Gastrocnemius medialis (tissue), 4 donors: ENCODE measurements around the gene NQO2. TPM values are rescaled to one million over a fixed set of nuclear protein-coding genes. Genes with fewer than 3 reads are reported as not detected.
A peak's percentile ranks its signal among the peaks of the same experiment; 100 is the strongest.

Experiments used
- ATAC-seq, 2 donors: fragments of 150-250 bp; one replicate each; pipeline ENCODE4 v1.9.1; 2016
- DNase-seq, 2 donors: peaks; one replicate each; pipeline ENCODE4 v3.0.0-alpha.2; 2019
- H3K27ac ChIP-seq, 4 donors: fragments of 200-600 bp; sonication (generic); 1 replicate in 1 of 4; 2 replicates in 3 of 4; pipeline ENCODE4 v1.5.1; 2016 to 2018; ENCODE audit warnings: mild to moderate bottlenecking in 2 of 4, moderate library complexity in 1 of 4
- H3K27me3 ChIP-seq, 3 donors: fragments of 200-600 bp; sonication (generic) in 2 of 3; 1 replicate in 1 of 3; 2 replicates in 2 of 3; pipeline versions ENCODE4 v1.5.1 to v1.6.0; 2016 to 2019; ENCODE audit warnings: mild to moderate bottlenecking in 1 of 3, moderate library complexity in 1 of 3
- H3K36me3 ChIP-seq, 2 donors: fragments of 200-600 bp; sonication (generic) in 1 of 2; one replicate each; pipeline ENCODE4 v1.5.1; 2017 to 2018
- H3K4me1 ChIP-seq, 2 donors: fragments of 200-600 bp; sonication (generic) in 1 of 2; one replicate each; pipeline ENCODE4 v1.5.1; 2016 to 2017; ENCODE audit warnings: mild to moderate bottlenecking in 2 of 2
- H3K4me3 ChIP-seq, 4 donors: fragments of 200-600 bp; sonication (generic) in 3 of 4; 1 replicate in 1 of 4; 2 replicates in 3 of 4; pipeline ENCODE4 v1.5.1; 2016 to 2019; ENCODE audit warnings: mild to moderate bottlenecking in 2 of 4
- H3K9me3 ChIP-seq, 3 donors: fragments of 200-600 bp; sonication (generic) in 2 of 3; 1 replicate in 1 of 3; 2 replicates in 2 of 3; pipeline ENCODE4 v1.5.1; 2016 to 2019
- CTCF ChIP-seq, 5 experiments: fragments of 450-650 bp in 3 of 5; fragments of 200-600 bp in 2 of 5; sonication (generic) in 2 of 5; IDR thresholded peaks in 4 of 5; conservative IDR thresholded peaks in 1 of 5; 1 replicate in 4 of 5; 2 replicates in 1 of 5; pipeline ENCODE4 v1.5.1; 2016 to 2019; ENCODE audit warnings: antibody characterized with exemption in 5 of 5, mild to moderate bottlenecking in 3 of 5, moderate library complexity in 3 of 5
- POLR2A ChIP-seq, 2 donors: fragments of 450-650 bp; IDR thresholded peaks; one replicate each; pipeline ENCODE4 v1.6.1; 2017; ENCODE audit warnings: antibody characterized with exemption in 2 of 2, mild to moderate bottlenecking in 2 of 2, moderate library complexity in 2 of 2
- in situ Hi-C, 4 donors: fragments of 200-750 bp; cut with MboI; loops; one replicate each; pipeline versions ENCODE4 v1.15.0 to v1.8.0; 2017; ENCODE audit warnings: low sequenced_read_pairs in 4 of 4
- intact Hi-C: fragments of 100-400 bp; cut with DNase I; formaldehyde crosslinking; loops from one replicate; pipeline ENCODE4 v1.15.1; 2023; ENCODE audit warnings: low total_unique reads
- total RNA-seq, 4 donors: library from RNA; depleted of rRNA; stranded (reverse); fragments of >200 nt; gene quantifications; one replicate each; pipeline versions ENCODE4 v1.1.0 to v1.2.3, GENCODE V29; 2016

Gene NQO2
- total RNA-seq, 4 donors from 2014 or later: 46.7 to 94.5 (median 60.3) TPM

- H3K4me3 ChIP-seq: no peak overlapping the region
- ATAC-seq (no peak), DNase-seq (no peak)
- no peaks in the 10 kb centered on the region for H3K9me3 ChIP-seq
- intact Hi-C loops: no loop called here
- peaks cover 42 to 78% of the 10 kb centered on the region in 2 donors for H3K4me1 ChIP-seq
- H3K27ac ChIP-seq: peak overlapping the region; percentile 70 to 99 (median 82)
- in situ Hi-C loops: no loop called here
- H3K27me3 ChIP-seq: no peaks in the 10 kb centered on the region
- H3K36me3 ChIP-seq: peaks cover 0 to 5% of the 10 kb centered on the region in 2 donors
- TF ChIP-seq POLR2A (IDR thresholded peaks at IDR 0.05) (no peak), CTCF (IDR thresholded peaks at IDR 0.05 in 4 of 5, conservative IDR thresholded peaks at IDR 0.05 in 1 of 5) (no peak)
Measured at GRCh38 chr6:2958776-2959175, 40.9 kb upstream of the NQO2 start.

- DNase-seq (no peak), ATAC-seq (no peak)
- TF ChIP-seq CTCF (IDR thresholded peaks at IDR 0.05 in 4 of 5, conservative IDR thresholded peaks at IDR 0.05 in 1 of 5) (no peak), POLR2A (IDR thresholded peaks at IDR 0.05) (no peak)
- in situ Hi-C loops (no loop called here), intact Hi-C loops (no loop called here)
- H3K4me3 ChIP-seq: no peak overlapping the region
- no peaks in the 10 kb centered on the region for H3K36me3 ChIP-seq
- peak overlapping the region in 2 of 4 donors; percentile 31 to 99 for H3K27ac ChIP-seq
- H3K9me3 ChIP-seq: no peaks in the 10 kb centered on the region
- H3K4me1 ChIP-seq: peaks cover 42 to 83% of the 10 kb centered on the region in 2 donors
- no peaks in the 10 kb centered on the region for H3K27me3 ChIP-seq
Measured at GRCh38 chr6:2959909-2960719, 39.6 kb upstream of the NQO2 start.

- Histone ChIP-seq H3K4me1 (peaks cover 42 to 82% of the 10 kb centered on the region in 2 donors), H3K36me3 (no peaks in the 10 kb centered on the region), H3K9me3 (no peaks in the 10 kb centered on the region), H3K27ac (peak overlapping the region in 3 of 4 donors; percentile 21 to 99 (median 63)), H3K27me3 (no peaks in the 10 kb centered on the region), H3K4me3 (no peak overlapping the region)
- intact Hi-C loops (no loop called here), in situ Hi-C loops (no loop called here)
- ATAC-seq (no peak), DNase-seq (no peak)
- no peak for TF ChIP-seq CTCF (IDR thresholded peaks at IDR 0.05 in 4 of 5, conservative IDR thresholded peaks at IDR 0.05 in 1 of 5)
- TF ChIP-seq POLR2A (IDR thresholded peaks at IDR 0.05): no peak
Measured at GRCh38 chr6:2960935-2961334, 38.8 kb upstream of the NQO2 start.

GRCh38 chr6:2961506-2961905 is 38.2 kb upstream of the NQO2 start:
- no peak for ATAC-seq
- no peak overlapping the region for H3K4me3 ChIP-seq
- no peaks in the 10 kb centered on the region for H3K27me3 ChIP-seq
- H3K9me3 ChIP-seq: no peaks in the 10 kb centered on the region
- H3K36me3 ChIP-seq: no peaks in the 10 kb centered on the region
- TF ChIP-seq CTCF (IDR thresholded peaks at IDR 0.05 in 4 of 5, conservative IDR thresholded peaks at IDR 0.05 in 1 of 5) (no peak), POLR2A (IDR thresholded peaks at IDR 0.05) (no peak)
- peaks cover 42 to 77% of the 10 kb centered on the region in 2 donors for H3K4me1 ChIP-seq
- intact Hi-C loops: no loop called here
- H3K27ac ChIP-seq: peak overlapping the region in 2 of 4 donors; percentile 63 to 99
- in situ Hi-C loops: no loop called here
- no peak for DNase-seq
